SK-N-SH (cell line): ENCODE data around the gene EML1. TPM values are rescaled to one million over a fixed set of nuclear protein-coding genes. Genes with fewer than 3 reads are reported as not detected.

Source experiments
- CTCF ChIA-PET: fragments of 300-600, 350-600 bp; formaldehyde crosslinking; extraction: SDS; loops from one replicate; lab custom pipeline; 2021; lab: Yijun Ruan, JAX
- POLR2A ChIA-PET: fragments of 350-600 bp; sonication (Branson Sonifier 250); formaldehyde crosslinking; extraction: SDS; loops from one replicate; lab custom pipeline; 2020; ENCODE audit warnings: antibody characterized with exemption, inconsistent platforms; lab: Yijun Ruan, JAX
- DNase-seq: peaks from one replicate; pipeline ENCODE4 v3.0.0; 2012
- H2AFZ ChIP-seq: fragments of 200-600 bp; sonication (generic); 2 replicates; pipeline ENCODE4 v1.8.1; 2016; ENCODE audit warnings: antibody characterized with exemption, mild to moderate bottlenecking, low read depth
- H3F3A ChIP-seq: fragments of 200-600 bp; sonication (generic); replicated peaks from 2 replicates; pipeline ENCODE3; 2016; ENCODE audit warnings: antibody characterized with exemption, mild to moderate bottlenecking; ENCODE audit not compliant: insufficient read depth
- H3K27ac ChIP-seq, 2 experiments: fragments of 200-500 bp in 1 of 2; fragments of 200-600 bp in 1 of 2; sonication (Bioruptor generic) in 1 of 2; sonication (generic), shearing (Covaris generic) in 1 of 2; 2 replicates each; pipeline versions ENCODE4 v1.5.1 to v1.6.1; 2014 to 2016; ENCODE audit warnings: low read depth in 2 of 2, inconsistent platforms in 1 of 2, low read length in 1 of 2, mild to moderate bottlenecking in 1 of 2, mixed read lengths in 1 of 2
- H3K27me3 ChIP-seq: fragments of 200-600 bp; sonication (generic), shearing (Covaris generic); 2 replicates; pipeline ENCODE4 v1.6.1; 2016; ENCODE audit warnings: mixed run types; ENCODE audit not compliant: insufficient read depth
- H3K36me3 ChIP-seq, 2 experiments: fragments of 200-500 bp in 1 of 2; fragments of 200-600 bp in 1 of 2; sonication (Bioruptor generic) in 1 of 2; sonication (generic) in 1 of 2; replicated peaks in 1 of 2; 2 replicates each; pipeline versions ENCODE3 to v1.5.1; 2014 to 2016; ENCODE audit warnings: low read length in 1 of 2, mild to moderate bottlenecking in 1 of 2; ENCODE audit not compliant: insufficient read depth in 2 of 2, control insufficient read depth in 1 of 2
- H3K4me1 ChIP-seq, 2 experiments: fragments of 200-500 bp in 1 of 2; fragments of 200-600 bp in 1 of 2; sonication (Bioruptor generic) in 1 of 2; sonication (generic), shearing (Covaris generic) in 1 of 2; 2 replicates each; pipeline versions ENCODE4 v1.5.1 to v1.6.1; 2014 to 2016; ENCODE audit warnings: low read depth in 1 of 2, low read length in 1 of 2, mixed run types in 1 of 2; ENCODE audit not compliant: insufficient read depth in 2 of 2, control insufficient read depth in 1 of 2
- H3K4me2 ChIP-seq: fragments of 200-600 bp; sonication (generic), shearing (Covaris generic); 2 replicates; pipeline ENCODE4 v1.6.1; 2017; ENCODE audit warnings: mixed run types
- H3K4me3 ChIP-seq, 2 experiments: fragments of 200-500 bp in 1 of 2; fragments of 200-600 bp in 1 of 2; sonication (Bioruptor generic) in 1 of 2; sonication (generic), shearing (Covaris generic) in 1 of 2; 2 replicates each; pipeline versions ENCODE4 v1.5.1 to v1.8.1; 2014 to 2016; ENCODE audit warnings: low read depth in 2 of 2, inconsistent platforms in 1 of 2, low read length in 1 of 2, mild to moderate bottlenecking in 1 of 2, mixed read lengths in 1 of 2, moderate library complexity in 1 of 2
- H3K79me2 ChIP-seq: fragments of 200-600 bp; sonication (generic); 2 replicates; pipeline ENCODE4 v1.8.1; 2017; ENCODE audit warnings: mild to moderate bottlenecking; ENCODE audit not compliant: insufficient read depth
- H3K9ac ChIP-seq: fragments of 200-600 bp; sonication (generic); 2 replicates; pipeline ENCODE4 v1.6.1; 2017; ENCODE audit warnings: mixed run types
- H3K9me2 ChIP-seq: fragments of 200-600 bp; sonication (generic); 2 replicates; pipeline ENCODE4 v1.6.1; 2017; ENCODE audit warnings: mixed run types
- H3K9me3 ChIP-seq: fragments of 200-600 bp; sonication (generic); 2 replicates; pipeline ENCODE4 v1.6.1; 2017; ENCODE audit warnings: mixed run types, mild to moderate bottlenecking, moderate library complexity
- H4K20me1 ChIP-seq: fragments of 200-600 bp; sonication (generic); 2 replicates; pipeline ENCODE4 v1.6.1; 2017; ENCODE audit warnings: mild to moderate bottlenecking, mixed run types; ENCODE audit not compliant: insufficient read depth
- CHD2 ChIP-seq: fragments of 150-350 bp; IDR thresholded peaks from 2 replicates; pipeline ENCODE4 v1.6.1; 2018; ENCODE audit warnings: low read length; ENCODE audit not compliant: partially characterized antibody
- FOSL2 ChIP-seq: IDR thresholded peaks from 2 replicates; pipeline ENCODE4 v1.4.0; 2012; ENCODE audit warnings: low read depth, mild to moderate bottlenecking, moderate library complexity, borderline replicate concordance
- FOXM1 ChIP-seq: IDR thresholded peaks from 2 replicates; pipeline ENCODE4 v1.4.0; 2012; ENCODE audit warnings: low read depth, mild to moderate bottlenecking
- JUND ChIP-seq: IDR thresholded peaks from 2 replicates; pipeline ENCODE4 v1.4.0; 2012
- MXI1 ChIP-seq: IDR thresholded peaks from 2 replicates; pipeline ENCODE4 v1.6.1; 2012; ENCODE audit warnings: mild to moderate bottlenecking, low read depth, low read length, improper control_type of control experiment
- NRF1 ChIP-seq: IDR thresholded peaks from 2 replicates; pipeline ENCODE4 v1.6.1; 2012; ENCODE audit warnings: low read depth, mild to moderate bottlenecking, low read length
- RCOR1 ChIP-seq: fragments of 150-350 bp; IDR thresholded peaks from 2 replicates; pipeline ENCODE4 v1.6.1; 2017; ENCODE audit warnings: antibody characterized with exemption, low read length
- RFX5 ChIP-seq: IDR thresholded peaks from 2 replicates; pipeline ENCODE4 v1.6.1; 2012; ENCODE audit warnings: mild to moderate bottlenecking, improper control_type of control experiment, low read length
- TCF12 ChIP-seq: IDR thresholded peaks from 2 replicates; pipeline ENCODE4 v1.4.0; 2012
- TEAD4 ChIP-seq: IDR thresholded peaks from 2 replicates; pipeline ENCODE4 v1.4.0; 2012; ENCODE audit warnings: mild to moderate bottlenecking, borderline replicate concordance; ENCODE audit not compliant: insufficient read depth
- YY1 ChIP-seq: IDR thresholded peaks from 2 replicates; pipeline ENCODE4 v1.4.0; 2012; ENCODE audit warnings: low read depth, mild to moderate bottlenecking
- WGBS: methylation state at CpG from one replicate; pipeline ENCODE4 v1.1.6; 2017; ENCODE audit warnings: low lambda C conversion rate; 5-methylcytosine and 5-hydroxymethylcytosine counted together
- polyA plus RNA-seq, 3 experiments: library from polyadenylated mRNA; depleted of rRNA; stranded (reverse); fragments of >200 nt; gene quantifications; 2 replicates each; pipeline ENCODE4 v1.2.3, GENCODE V29; 2012
- TF ChIP-seq, protein P1 (sequence below): IDR thresholded peaks from 2 replicates; pipeline ENCODE4 v1.4.0; 2012; ENCODE audit warnings: low read depth
- TF ChIP-seq, protein P2 (sequence below): IDR thresholded peaks from 2 replicates; pipeline ENCODE4 v1.4.0; 2012; ENCODE audit warnings: low read depth, borderline replicate concordance
- TF ChIP-seq, protein P3 (sequence below): fragments of 200-600 bp; sonication (generic); IDR thresholded peaks from 2 replicates; pipeline ENCODE4 v1.6.1; 2017; ENCODE audit warnings: antibody characterized with exemption, mild to moderate bottlenecking, moderate library complexity
- TF ChIP-seq, protein P4 (sequence below): fragments of 150-350 bp; IDR thresholded peaks from 2 replicates; pipeline ENCODE4 v1.6.1; 2017; ENCODE audit warnings: antibody characterized with exemption, low read length, low read depth, borderline replicate concordance
- TF ChIP-seq, protein P5 (sequence below): fragments of 150-350 bp; IDR thresholded peaks from 2 replicates; pipeline ENCODE4 v1.6.1; 2016; ENCODE audit warnings: mild to moderate bottlenecking, low read depth, low read length
- TF ChIP-seq, protein P6 (sequence below): IDR thresholded peaks from 2 replicates; pipeline ENCODE4; 2012
- TF ChIP-seq, protein P7 (sequence below): IDR thresholded peaks from 2 replicates; pipeline ENCODE4 v1.6.1; 2012; ENCODE audit warnings: mild to moderate bottlenecking, low read depth, low read length, moderate library complexity

Gene EML1
- polyA plus RNA-seq, 1 of the 3 experiments (the other 2 are of a cell fraction): 6.3 TPM

DNA sequence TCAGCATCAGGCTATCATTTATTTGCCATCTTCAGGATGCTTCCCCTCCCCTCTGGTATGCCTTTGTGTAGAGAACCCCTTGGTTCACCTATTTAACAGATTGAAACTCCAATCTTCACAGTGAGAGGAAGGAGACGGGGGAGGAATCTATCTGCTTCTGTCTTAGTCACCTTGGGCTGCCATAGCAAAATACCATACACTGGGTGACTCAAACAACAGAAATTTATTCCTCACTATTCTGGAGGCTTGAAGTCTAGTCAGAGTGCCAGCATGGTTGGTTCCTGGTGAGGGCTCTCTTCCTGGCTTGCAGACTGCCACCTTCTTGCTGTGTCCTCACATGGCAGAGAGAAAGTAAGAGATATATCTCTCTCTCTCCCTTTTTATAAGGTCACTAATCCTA lies 13.5 kb upstream of the EML1 start:
- H3K27ac ChIP-seq: no peak overlapping the region
- no peak overlapping the region for H2AFZ ChIP-seq
- H3K9me2 ChIP-seq: no peaks in the 10 kb centered on the region
- peaks cover 4% of the 10 kb centered on the region for H3F3A ChIP-seq
- ChIA-PET POLR2A (no interaction called here), CTCF (no interaction called here)
- no peaks in the 10 kb centered on the region for H3K79me2 ChIP-seq
- WGBS: 50% methylated on average over 1 of the region's 1 CpG
- H3K4me1 ChIP-seq: peaks cover 0 to 8% of the 10 kb centered on the region in 2 experiments; a peak in 2 of 4 replicates
- H3K9me3 ChIP-seq: peaks cover 10% of the 10 kb centered on the region; the same call in 1 of the 2 replicates
- no peak overlapping the region for H3K4me2 ChIP-seq
- no peak overlapping the region for H3K9ac ChIP-seq
- H3K4me3 ChIP-seq: no peak overlapping the region
- H3K36me3 ChIP-seq: no peaks in the 10 kb centered on the region
- no peak for TF ChIP-seq FOXM1
- no peak for TF ChIP-seq RFX5
- TF ChIP-seq, protein P1, sequence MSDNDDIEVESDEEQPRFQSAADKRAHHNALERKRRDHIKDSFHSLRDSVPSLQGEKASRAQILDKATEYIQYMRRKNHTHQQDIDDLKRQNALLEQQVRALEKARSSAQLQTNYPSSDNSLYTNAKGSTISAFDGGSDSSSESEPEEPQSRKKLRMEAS: no peak
- no peak for TF ChIP-seq RCOR1
- no peak for TF ChIP-seq NRF1
- TF ChIP-seq, protein P2, sequence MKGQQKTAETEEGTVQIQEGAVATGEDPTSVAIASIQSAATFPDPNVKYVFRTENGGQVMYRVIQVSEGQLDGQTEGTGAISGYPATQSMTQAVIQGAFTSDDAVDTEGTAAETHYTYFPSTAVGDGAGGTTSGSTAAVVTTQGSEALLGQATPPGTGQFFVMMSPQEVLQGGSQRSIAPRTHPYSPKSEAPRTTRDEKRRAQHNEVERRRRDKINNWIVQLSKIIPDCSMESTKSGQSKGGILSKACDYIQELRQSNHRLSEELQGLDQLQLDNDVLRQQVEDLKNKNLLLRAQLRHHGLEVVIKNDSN: no peak
- TF ChIP-seq TCF12: no peak
- no peak for TF ChIP-seq JUND
- no peak for TF ChIP-seq TEAD4
- TF ChIP-seq, protein P3, sequence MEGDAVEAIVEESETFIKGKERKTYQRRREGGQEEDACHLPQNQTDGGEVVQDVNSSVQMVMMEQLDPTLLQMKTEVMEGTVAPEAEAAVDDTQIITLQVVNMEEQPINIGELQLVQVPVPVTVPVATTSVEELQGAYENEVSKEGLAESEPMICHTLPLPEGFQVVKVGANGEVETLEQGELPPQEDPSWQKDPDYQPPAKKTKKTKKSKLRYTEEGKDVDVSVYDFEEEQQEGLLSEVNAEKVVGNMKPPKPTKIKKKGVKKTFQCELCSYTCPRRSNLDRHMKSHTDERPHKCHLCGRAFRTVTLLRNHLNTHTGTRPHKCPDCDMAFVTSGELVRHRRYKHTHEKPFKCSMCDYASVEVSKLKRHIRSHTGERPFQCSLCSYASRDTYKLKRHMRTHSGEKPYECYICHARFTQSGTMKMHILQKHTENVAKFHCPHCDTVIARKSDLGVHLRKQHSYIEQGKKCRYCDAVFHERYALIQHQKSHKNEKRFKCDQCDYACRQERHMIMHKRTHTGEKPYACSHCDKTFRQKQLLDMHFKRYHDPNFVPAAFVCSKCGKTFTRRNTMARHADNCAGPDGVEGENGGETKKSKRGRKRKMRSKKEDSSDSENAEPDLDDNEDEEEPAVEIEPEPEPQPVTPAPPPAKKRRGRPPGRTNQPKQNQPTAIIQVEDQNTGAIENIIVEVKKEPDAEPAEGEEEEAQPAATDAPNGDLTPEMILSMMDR: no peak
- TF ChIP-seq, protein P4, sequence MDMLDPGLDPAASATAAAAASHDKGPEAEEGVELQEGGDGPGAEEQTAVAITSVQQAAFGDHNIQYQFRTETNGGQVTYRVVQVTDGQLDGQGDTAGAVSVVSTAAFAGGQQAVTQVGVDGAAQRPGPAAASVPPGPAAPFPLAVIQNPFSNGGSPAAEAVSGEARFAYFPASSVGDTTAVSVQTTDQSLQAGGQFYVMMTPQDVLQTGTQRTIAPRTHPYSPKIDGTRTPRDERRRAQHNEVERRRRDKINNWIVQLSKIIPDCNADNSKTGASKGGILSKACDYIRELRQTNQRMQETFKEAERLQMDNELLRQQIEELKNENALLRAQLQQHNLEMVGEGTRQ: no peak
- no peak for TF ChIP-seq YY1
- no peak for TF ChIP-seq CHD2
- TF ChIP-seq FOSL2: no peak
- TF ChIP-seq, protein P5, sequence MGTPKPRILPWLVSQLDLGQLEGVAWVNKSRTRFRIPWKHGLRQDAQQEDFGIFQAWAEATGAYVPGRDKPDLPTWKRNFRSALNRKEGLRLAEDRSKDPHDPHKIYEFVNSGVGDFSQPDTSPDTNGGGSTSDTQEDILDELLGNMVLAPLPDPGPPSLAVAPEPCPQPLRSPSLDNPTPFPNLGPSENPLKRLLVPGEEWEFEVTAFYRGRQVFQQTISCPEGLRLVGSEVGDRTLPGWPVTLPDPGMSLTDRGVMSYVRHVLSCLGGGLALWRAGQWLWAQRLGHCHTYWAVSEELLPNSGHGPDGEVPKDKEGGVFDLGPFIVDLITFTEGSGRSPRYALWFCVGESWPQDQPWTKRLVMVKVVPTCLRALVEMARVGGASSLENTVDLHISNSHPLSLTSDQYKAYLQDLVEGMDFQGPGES: no peak
- TF ChIP-seq, protein P6, sequence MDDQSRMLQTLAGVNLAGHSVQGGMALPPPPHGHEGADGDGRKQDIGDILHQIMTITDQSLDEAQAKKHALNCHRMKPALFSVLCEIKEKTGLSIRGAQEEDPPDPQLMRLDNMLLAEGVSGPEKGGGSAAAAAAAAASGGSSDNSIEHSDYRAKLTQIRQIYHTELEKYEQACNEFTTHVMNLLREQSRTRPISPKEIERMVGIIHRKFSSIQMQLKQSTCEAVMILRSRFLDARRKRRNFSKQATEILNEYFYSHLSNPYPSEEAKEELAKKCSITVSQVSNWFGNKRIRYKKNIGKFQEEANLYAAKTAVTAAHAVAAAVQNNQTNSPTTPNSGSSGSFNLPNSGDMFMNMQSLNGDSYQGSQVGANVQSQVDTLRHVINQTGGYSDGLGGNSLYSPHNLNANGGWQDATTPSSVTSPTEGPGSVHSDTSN: no peak
- TF ChIP-seq, protein P7, sequence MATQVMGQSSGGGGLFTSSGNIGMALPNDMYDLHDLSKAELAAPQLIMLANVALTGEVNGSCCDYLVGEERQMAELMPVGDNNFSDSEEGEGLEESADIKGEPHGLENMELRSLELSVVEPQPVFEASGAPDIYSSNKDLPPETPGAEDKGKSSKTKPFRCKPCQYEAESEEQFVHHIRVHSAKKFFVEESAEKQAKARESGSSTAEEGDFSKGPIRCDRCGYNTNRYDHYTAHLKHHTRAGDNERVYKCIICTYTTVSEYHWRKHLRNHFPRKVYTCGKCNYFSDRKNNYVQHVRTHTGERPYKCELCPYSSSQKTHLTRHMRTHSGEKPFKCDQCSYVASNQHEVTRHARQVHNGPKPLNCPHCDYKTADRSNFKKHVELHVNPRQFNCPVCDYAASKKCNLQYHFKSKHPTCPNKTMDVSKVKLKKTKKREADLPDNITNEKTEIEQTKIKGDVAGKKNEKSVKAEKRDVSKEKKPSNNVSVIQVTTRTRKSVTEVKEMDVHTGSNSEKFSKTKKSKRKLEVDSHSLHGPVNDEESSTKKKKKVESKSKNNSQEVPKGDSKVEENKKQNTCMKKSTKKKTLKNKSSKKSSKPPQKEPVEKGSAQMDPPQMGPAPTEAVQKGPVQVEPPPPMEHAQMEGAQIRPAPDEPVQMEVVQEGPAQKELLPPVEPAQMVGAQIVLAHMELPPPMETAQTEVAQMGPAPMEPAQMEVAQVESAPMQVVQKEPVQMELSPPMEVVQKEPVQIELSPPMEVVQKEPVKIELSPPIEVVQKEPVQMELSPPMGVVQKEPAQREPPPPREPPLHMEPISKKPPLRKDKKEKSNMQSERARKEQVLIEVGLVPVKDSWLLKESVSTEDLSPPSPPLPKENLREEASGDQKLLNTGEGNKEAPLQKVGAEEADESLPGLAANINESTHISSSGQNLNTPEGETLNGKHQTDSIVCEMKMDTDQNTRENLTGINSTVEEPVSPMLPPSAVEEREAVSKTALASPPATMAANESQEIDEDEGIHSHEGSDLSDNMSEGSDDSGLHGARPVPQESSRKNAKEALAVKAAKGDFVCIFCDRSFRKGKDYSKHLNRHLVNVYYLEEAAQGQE: no peak
- no peak for TF ChIP-seq MXI1
- TF ChIP-seq, all 33 proteins: peak for 0
- no peaks in the 10 kb centered on the region for H4K20me1 ChIP-seq
- no peaks in the 10 kb centered on the region for H3K27me3 ChIP-seq
- DNase-seq: no peak
